Measurements from ENCODE around the gene CRKL.
A peak's percentile ranks its signal among the peaks of the same experiment; 100 is the strongest.

The CRKL gene

DNA sequence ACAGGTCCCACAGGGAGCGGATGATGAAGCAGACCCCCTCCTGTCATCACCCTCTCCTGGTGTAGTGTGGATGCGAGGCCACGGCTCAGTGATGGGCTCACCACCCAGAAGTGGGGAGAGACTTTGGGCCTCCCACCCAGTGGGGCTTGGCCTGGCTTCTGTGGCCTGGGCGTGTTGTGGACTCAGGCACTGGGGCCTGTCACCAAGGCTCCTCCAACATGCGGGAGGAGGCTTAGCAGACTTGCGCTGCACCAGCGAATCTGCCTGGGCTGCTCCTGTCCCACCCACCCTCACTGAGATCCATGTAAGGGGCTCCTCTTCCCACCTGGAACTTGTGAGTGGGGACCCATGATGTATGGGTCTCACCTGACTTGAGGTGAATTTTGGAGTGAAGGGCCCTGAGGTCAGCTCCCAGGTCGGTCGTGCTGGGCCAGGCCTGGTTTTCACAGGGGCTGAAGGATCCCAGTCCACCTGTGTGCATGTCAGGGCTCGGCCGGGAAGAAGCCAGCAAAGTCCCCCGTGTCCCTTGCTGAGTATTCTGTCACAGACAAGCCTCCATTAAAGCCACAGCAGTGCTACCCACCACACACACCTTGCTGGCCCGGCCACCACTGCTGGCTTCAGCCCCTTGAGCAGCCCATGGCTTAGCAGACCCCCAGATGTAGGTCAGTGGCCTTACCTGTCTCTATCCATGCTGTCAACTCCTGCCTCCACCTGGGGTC, 80.5 kb downstream of the CRKL start:
- H3K4me3 ChIP-seq (ENCODE audit: low read depth, low read length) = no peak overlapping the region
- TF ChIP-seq CTCF (IDR thresholded peaks at IDR 0.05; ENCODE audit: insufficient read depth, low read depth, low read length, missing control alignments) = no peak

GRCh38 chr22:20998411-20999336, 81.5 kb downstream of the CRKL start:
- DNase-seq (ENCODE audit: low read depth) = no peak
- no peak overlapping the region for H3K4me3 ChIP-seq (ENCODE audit: low read depth, low read length)
- TF ChIP-seq CTCF (IDR thresholded peaks at IDR 0.05; ENCODE audit: insufficient read depth, low read depth, low read length, missing control alignments) = no peak

More for the DNA sequence above, 80.5 kb downstream of the CRKL start:
- no peak for DNase-seq (ENCODE audit: low read depth)

DNA sequence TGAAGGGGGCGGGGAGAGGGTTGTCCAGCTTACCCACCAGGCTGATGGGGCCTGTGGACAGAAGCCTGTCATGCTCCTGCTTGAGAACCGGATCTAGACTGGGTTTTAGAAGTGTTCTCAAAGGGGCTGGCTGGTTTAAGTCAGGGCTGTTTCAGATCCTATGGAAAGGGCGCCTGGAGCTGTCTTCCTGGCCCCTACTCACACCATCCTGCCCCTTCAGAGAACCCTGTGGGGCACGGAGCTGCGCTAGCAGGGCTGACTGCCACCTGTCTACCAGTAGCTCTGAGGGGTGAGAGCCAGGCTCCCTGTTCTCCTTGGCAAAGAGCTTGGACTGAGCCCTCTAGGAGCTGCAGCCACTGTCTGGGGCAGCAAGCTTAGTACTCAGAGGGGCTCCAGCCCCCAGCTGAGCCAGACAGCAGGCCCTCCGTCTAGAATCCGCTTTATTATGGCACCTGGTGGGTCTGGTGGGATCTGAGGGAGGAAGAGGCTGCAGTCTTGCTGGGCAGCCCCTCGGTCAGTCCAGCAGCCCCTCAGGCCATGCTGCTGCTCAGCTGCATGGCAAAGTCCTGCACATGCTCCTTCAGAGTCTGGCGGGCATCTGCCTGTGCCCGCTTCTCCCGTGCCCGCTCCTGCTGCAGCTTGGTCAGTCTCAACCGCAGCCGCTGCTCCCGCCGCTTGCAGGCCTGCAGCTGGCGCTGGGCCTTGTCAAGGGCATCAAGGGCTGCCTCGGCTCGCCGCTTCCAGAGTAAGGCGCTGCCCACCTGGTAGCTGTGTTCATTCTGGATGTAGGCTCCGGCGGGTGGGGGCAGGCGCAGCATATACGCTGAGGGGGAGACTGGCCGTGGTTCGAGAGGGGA, 82.4 kb downstream of the CRKL start:
- H3K4me3 ChIP-seq (ENCODE audit: low read depth, low read length) = no peak overlapping the region
- no peak for DNase-seq (ENCODE audit: low read depth)
- TF ChIP-seq CTCF (IDR thresholded peaks at IDR 0.05; ENCODE audit: insufficient read depth, low read depth, low read length, missing control alignments) = no peak

GRCh38 chr22:21000207-21000986, 83.2 kb downstream of the CRKL start:
- no peak for TF ChIP-seq CTCF (IDR thresholded peaks at IDR 0.05; ENCODE audit: insufficient read depth, low read depth, low read length, missing control alignments)

GRCh38 chr22:21000987-21001600, 83.9 kb downstream of the CRKL start:
- peak overlapping the region; percentile 99 for H3K4me3 ChIP-seq (ENCODE audit: low read depth, low read length)
- DNase-seq (ENCODE audit: low read depth) = no peak
- no peak for TF ChIP-seq CTCF (IDR thresholded peaks at IDR 0.05; ENCODE audit: insufficient read depth, low read depth, low read length, missing control alignments)

More at GRCh38 chr22:21000207-21000986, 83.2 kb downstream of the CRKL start:
- no peak for DNase-seq (ENCODE audit: low read depth)
- H3K4me3 ChIP-seq (ENCODE audit: low read depth, low read length) = peak overlapping the region; percentile 99
